ENCODE results near the gene RREB1. TPM values are rescaled to one million over a fixed set of nuclear protein-coding genes. Genes with fewer than 3 reads are reported as not detected.

The RREB1 gene
- total RNA-seq, 4 donors from 2014 or later, result 56.2 to 102 (median 62.6) TPM

DNA sequence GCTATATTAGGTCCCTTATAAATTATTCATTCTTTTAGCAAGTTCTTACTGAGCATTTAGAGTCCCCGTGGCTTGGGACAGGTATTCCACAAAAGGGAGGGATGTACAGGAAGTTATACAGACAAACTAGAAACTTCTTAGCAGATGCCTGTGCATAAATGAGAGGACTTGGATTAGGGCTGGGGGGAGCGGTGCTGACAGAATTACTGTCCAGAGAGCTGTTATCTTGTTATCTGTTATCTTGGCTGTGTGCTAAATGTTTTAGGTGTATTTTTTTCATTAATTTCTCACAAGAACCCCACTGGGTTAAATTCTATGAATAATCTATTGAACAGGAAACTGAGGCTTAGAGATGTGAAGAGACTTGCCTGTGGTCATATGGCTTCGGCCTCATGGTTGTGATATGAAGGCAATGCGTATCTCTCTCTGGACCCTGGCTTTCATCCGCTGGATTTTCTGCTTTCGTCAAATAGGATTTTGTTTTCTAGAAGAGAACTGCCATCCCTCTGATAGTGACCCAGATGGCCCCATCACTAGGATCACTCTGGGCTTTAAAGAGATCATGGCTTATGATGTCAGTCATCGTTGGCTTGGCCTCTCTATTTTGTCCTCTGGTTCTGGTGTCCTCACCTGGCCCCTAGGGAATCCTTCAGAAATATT, 32.3 kb upstream of the RREB1 start:
- Histone ChIP-seq H3K27me3 (no peaks in the 10 kb centered on the region), H3K4me3 (no peak overlapping the region), H3K36me3 (no peaks in the 10 kb centered on the region), H3K4me1 (peaks cover 3% of the 10 kb centered on the region), H3K9me3 (no peaks in the 10 kb centered on the region), H3K27ac (no peak overlapping the region)
- DNase-seq (ENCODE audit: low spot score in 2 of 2), result no peak
- 91% methylated on average over 7 of the region's 7 CpGs for WGBS
- TF ChIP-seq POLR2AphosphoS5 (IDR thresholded peaks at IDR 0.05) (no peak), POLR2A (IDR thresholded peaks at IDR 0.05) (no peak), EP300 (IDR thresholded peaks at IDR 0.05) (no peak)
- TF ChIP-seq, protein P1, sequence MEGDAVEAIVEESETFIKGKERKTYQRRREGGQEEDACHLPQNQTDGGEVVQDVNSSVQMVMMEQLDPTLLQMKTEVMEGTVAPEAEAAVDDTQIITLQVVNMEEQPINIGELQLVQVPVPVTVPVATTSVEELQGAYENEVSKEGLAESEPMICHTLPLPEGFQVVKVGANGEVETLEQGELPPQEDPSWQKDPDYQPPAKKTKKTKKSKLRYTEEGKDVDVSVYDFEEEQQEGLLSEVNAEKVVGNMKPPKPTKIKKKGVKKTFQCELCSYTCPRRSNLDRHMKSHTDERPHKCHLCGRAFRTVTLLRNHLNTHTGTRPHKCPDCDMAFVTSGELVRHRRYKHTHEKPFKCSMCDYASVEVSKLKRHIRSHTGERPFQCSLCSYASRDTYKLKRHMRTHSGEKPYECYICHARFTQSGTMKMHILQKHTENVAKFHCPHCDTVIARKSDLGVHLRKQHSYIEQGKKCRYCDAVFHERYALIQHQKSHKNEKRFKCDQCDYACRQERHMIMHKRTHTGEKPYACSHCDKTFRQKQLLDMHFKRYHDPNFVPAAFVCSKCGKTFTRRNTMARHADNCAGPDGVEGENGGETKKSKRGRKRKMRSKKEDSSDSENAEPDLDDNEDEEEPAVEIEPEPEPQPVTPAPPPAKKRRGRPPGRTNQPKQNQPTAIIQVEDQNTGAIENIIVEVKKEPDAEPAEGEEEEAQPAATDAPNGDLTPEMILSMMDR (IDR thresholded peaks at IDR 0.05), result no peak

DNA sequence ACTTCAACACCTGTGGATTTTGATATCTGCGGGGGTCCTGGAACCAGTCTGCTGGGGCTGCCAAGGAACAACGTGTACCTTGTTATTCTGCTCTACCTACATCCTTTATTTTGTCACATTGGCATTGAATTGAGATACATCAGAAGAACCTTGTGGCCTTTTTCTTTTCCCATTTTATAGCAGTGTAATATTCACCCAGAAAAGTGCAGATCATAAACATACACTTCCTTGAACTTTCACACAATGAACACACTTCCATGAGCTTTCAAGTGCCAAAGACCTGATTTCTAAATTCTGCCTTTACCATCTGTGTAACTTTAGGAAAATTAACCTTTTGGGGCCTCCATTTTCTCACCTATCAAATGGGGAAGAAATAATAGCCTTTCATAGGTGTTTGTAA, 29.9 kb upstream of the RREB1 start:
- WGBS, result 85% methylated on average over 2 of the region's 2 CpGs
- Histone ChIP-seq H3K27ac (no peak overlapping the region), H3K9me3 (no peaks in the 10 kb centered on the region), H3K4me3 (no peak overlapping the region), H3K4me1 (peaks cover 3% of the 10 kb centered on the region), H3K36me3 (no peaks in the 10 kb centered on the region), H3K27me3 (no peaks in the 10 kb centered on the region)
- DNase-seq (ENCODE audit: low spot score in 2 of 2), result no peak
- TF ChIP-seq POLR2A (IDR thresholded peaks at IDR 0.05), result no peak
- TF ChIP-seq, protein P1 (IDR thresholded peaks at IDR 0.05), result no peak
- TF ChIP-seq POLR2AphosphoS5 (IDR thresholded peaks at IDR 0.05), result no peak
- TF ChIP-seq EP300 (IDR thresholded peaks at IDR 0.05), result no peak

DNA sequence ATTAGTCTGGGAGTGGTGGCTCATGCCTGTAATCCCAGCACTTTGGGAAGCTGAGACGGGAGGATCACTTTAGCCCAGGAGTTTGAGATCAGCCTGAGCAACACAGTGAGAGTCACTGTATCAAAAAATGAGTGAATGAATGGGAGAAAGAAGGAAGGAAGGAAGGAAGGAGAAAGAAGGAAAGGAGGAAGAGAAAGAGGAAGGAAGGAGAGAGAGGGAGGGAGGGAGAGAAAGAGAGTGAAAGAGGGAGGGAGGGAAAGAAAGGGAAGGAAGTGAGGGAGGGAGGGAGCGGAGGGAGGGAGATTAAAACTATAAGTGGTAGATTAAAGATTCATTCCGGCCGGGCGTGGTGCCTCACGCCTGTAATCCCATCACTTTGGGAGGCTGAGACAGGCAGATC, 28.9 kb upstream of the RREB1 start:
- no peak for DNase-seq (ENCODE audit: low spot score in 2 of 2)
- no peak overlapping the region for H3K4me3 ChIP-seq
- WGBS, result 85% methylated on average over 6 of the region's 6 CpGs
- H3K4me1 ChIP-seq, result no peaks in the 10 kb centered on the region
- TF ChIP-seq POLR2A (IDR thresholded peaks at IDR 0.05) (no peak), POLR2AphosphoS5 (IDR thresholded peaks at IDR 0.05) (no peak), EP300 (IDR thresholded peaks at IDR 0.05) (no peak)
- TF ChIP-seq, protein P1 (IDR thresholded peaks at IDR 0.05), result no peak
- H3K9me3 ChIP-seq, result no peaks in the 10 kb centered on the region
- H3K36me3 ChIP-seq, result no peaks in the 10 kb centered on the region
- H3K27me3 ChIP-seq, result no peaks in the 10 kb centered on the region
- H3K27ac ChIP-seq, result no peak overlapping the region

DNA sequence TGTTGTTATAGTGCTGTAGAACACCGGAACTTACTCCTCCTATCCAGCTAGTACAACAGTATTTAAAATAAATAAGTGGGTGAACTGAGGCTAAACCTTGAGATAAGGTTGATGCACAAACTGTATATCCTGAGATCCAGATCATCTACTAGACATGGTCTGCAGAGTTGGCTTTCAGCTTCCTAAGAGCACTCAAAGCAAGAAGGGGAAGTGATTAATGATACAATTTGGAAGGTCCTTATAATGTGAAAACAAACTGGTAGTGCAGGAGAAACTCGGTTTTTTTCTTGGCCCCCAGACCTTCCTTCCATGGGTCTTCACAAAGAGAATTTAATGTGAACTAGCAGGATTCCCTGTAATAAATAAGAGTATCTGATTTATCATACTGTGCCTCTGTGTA, 27.4 kb upstream of the RREB1 start:
- Histone ChIP-seq H3K27me3 (no peaks in the 10 kb centered on the region), H3K4me3 (no peak overlapping the region), H3K4me1 (no peaks in the 10 kb centered on the region), H3K36me3 (no peaks in the 10 kb centered on the region), H3K9me3 (no peaks in the 10 kb centered on the region), H3K27ac (no peak overlapping the region)
- TF ChIP-seq POLR2AphosphoS5 (IDR thresholded peaks at IDR 0.05) (no peak), POLR2A (IDR thresholded peaks at IDR 0.05) (no peak), EP300 (IDR thresholded peaks at IDR 0.05) (no peak)
- TF ChIP-seq, protein P1 (IDR thresholded peaks at IDR 0.05), result no peak
- 70% methylated on average over 2 of the region's 2 CpGs for WGBS
- no peak for DNase-seq (ENCODE audit: low spot score in 2 of 2)

DNA sequence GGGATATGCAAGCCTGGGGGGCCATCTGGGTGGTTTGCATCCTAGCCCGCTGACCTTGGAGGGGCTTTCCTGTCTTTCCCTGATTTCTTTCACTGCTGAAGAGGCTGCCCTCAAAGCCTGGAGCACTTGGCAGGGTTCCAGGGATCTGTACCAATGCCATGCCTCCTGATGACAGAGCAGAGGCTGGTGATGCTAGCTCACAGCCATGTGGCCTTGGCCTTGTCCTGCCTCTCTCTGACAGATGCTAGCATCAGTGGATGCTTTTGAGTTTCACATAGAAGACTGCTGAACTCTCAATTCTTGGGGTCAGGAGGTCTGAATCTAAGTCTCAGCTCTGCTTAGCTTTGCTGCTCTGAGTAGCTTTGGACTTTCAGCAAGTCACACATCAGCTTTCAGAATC, 21.9 kb upstream of the RREB1 start:
- 92% methylated on average over 1 of the region's 1 CpG for WGBS
- peak in 1 of 2 donors; percentile 72 for DNase-seq (ENCODE audit: low spot score in 2 of 2)
- peaks cover 4% of the 10 kb centered on the region for H3K4me1 ChIP-seq
- TF ChIP-seq POLR2AphosphoS5 (IDR thresholded peaks at IDR 0.05) (no peak), EP300 (IDR thresholded peaks at IDR 0.05) (no peak), POLR2A (IDR thresholded peaks at IDR 0.05) (no peak)
- TF ChIP-seq, protein P1 (IDR thresholded peaks at IDR 0.05), result no peak
- no peaks in the 10 kb centered on the region for H3K36me3 ChIP-seq
- no peaks in the 10 kb centered on the region for H3K27me3 ChIP-seq
- no peaks in the 10 kb centered on the region for H3K9me3 ChIP-seq
- no peak overlapping the region for H3K27ac ChIP-seq
- H3K4me3 ChIP-seq, result no peak overlapping the region

All from suprapubic skin (tissue), 4 donors.